ENCODE measurements around the gene PLAU.

The PLAU gene

GRCh38 chr10:73910764-73911552, at the start of gene PLAU:
Gene PLAU (plus strand): TSS chr10:73911132. CDS start chr10:73911556, 424 bp downstream.
- Histone ChIP-seq H3K27ac (ENCODE audit: poor library complexity, severe bottlenecking) (peak within 1 kb of the TSS; percentile 92), H3K9me3 (ENCODE audit: severe bottlenecking) (no peaks in the 10 kb centered on the region), H3K36me3 (ENCODE audit: low read depth) (peaks cover 42% of the 10 kb centered on the region), H3K27me3 (ENCODE audit: insufficient read depth, poor library complexity, severe bottlenecking) (no peaks in the 10 kb centered on the region), H3K4me3 (ENCODE audit: severe bottlenecking) (peak within 1 kb of the TSS; percentile 73), H3K4me1 (ENCODE audit: insufficient read depth, poor library complexity, severe bottlenecking) (peaks cover 70% of the 10 kb centered on the region)
- peak; percentile 45 for ATAC-seq (ENCODE audit: low read depth)
- DNase-seq (ENCODE audit: low spot score) = no peak
- TF ChIP-seq CTCF (IDR thresholded peaks at IDR 0.05; ENCODE audit: poor library complexity, severe bottlenecking) = no peak

- no peaks in the 10 kb centered on the region for H3K9me3 ChIP-seq (ENCODE audit: severe bottlenecking)
- H3K4me3 ChIP-seq (ENCODE audit: severe bottlenecking) = no peak overlapping the region
- no peaks in the 10 kb centered on the region for H3K4me1 ChIP-seq (ENCODE audit: insufficient read depth, poor library complexity, severe bottlenecking)
- TF ChIP-seq CTCF (IDR thresholded peaks at IDR 0.05; ENCODE audit: poor library complexity, severe bottlenecking) = no peak
- ATAC-seq (ENCODE audit: low read depth) (no peak), DNase-seq (ENCODE audit: low spot score) (no peak)
- H3K27ac ChIP-seq (ENCODE audit: poor library complexity, severe bottlenecking) = no peak overlapping the region
- H3K27me3 ChIP-seq (ENCODE audit: insufficient read depth, poor library complexity, severe bottlenecking) = no peaks in the 10 kb centered on the region
- H3K36me3 ChIP-seq (ENCODE audit: low read depth) = peaks cover 26% of the 10 kb centered on the region
These were observed 48.9 kb upstream of the PLAU start for GRCh38 chr10:73862011-73862410.

GRCh38 chr10:73863039-73863817, 47.7 kb upstream of the PLAU start:
- Histone ChIP-seq H3K4me3 (ENCODE audit: severe bottlenecking) (no peak overlapping the region), H3K9me3 (ENCODE audit: severe bottlenecking) (no peaks in the 10 kb centered on the region), H3K27ac (ENCODE audit: poor library complexity, severe bottlenecking) (no peak overlapping the region), H3K36me3 (ENCODE audit: low read depth) (peaks cover 25% of the 10 kb centered on the region), H3K4me1 (ENCODE audit: insufficient read depth, poor library complexity, severe bottlenecking) (no peaks in the 10 kb centered on the region), H3K27me3 (ENCODE audit: insufficient read depth, poor library complexity, severe bottlenecking) (no peaks in the 10 kb centered on the region)
- no peak for TF ChIP-seq CTCF (IDR thresholded peaks at IDR 0.05; ENCODE audit: poor library complexity, severe bottlenecking)
- no peak for ATAC-seq (ENCODE audit: low read depth)
- DNase-seq (ENCODE audit: low spot score) = no peak

- Histone ChIP-seq H3K9me3 (ENCODE audit: severe bottlenecking) (no peaks in the 10 kb centered on the region), H3K36me3 (ENCODE audit: low read depth) (peaks cover 22% of the 10 kb centered on the region), H3K27me3 (ENCODE audit: insufficient read depth, poor library complexity, severe bottlenecking) (no peaks in the 10 kb centered on the region), H3K27ac (ENCODE audit: poor library complexity, severe bottlenecking) (no peak overlapping the region), H3K4me3 (ENCODE audit: severe bottlenecking) (no peak overlapping the region), H3K4me1 (ENCODE audit: insufficient read depth, poor library complexity, severe bottlenecking) (no peaks in the 10 kb centered on the region)
- ATAC-seq (ENCODE audit: low read depth) = no peak
- no peak for TF ChIP-seq CTCF (IDR thresholded peaks at IDR 0.05; ENCODE audit: poor library complexity, severe bottlenecking)
- no peak for DNase-seq (ENCODE audit: low spot score)
These were observed 46.7 kb upstream of the PLAU start for GRCh38 chr10:73864229-73864628.
